ENCODE data around the gene FAM47E.
A peak's percentile ranks its signal among the peaks of the same experiment; 100 is the strongest.

- TF ChIP-seq POLR2AphosphoS5 (IDR thresholded peaks at IDR 0.05) = peak; percentile 29 to 58 (median 47)
- TF ChIP-seq CTCF (IDR thresholded peaks at IDR 0.05) = no peak
- no peak for TF ChIP-seq EP300 (IDR thresholded peaks at IDR 0.05)
- TF ChIP-seq POLR2A (IDR thresholded peaks at IDR 0.05) = no peak
Measured at GRCh38 chr4:76219299-76220055, 32.0 kb upstream of the FAM47E start.
